ENCODE measurements around the gene SLCO3A1. TPM values are rescaled to one million over a fixed set of nuclear protein-coding genes. Genes with fewer than 3 reads are reported as not detected.

SLCO3A1 gene
- total RNA-seq, 1 donor from 2014 or later = 42.5 TPM

- no peaks in the 10 kb centered on the region for H3K9me3 ChIP-seq
- H3K4me1 ChIP-seq = peaks cover 44% of the 10 kb centered on the region
- intact Hi-C loops (cut with DNase I) = no loop called here
- DNase-seq = no peak
- no peaks in the 10 kb centered on the region for H3K27me3 ChIP-seq (ENCODE audit: low read depth)
- no peak for ATAC-seq
- no peak for TF ChIP-seq CTCF (IDR thresholded peaks at IDR 0.05)
- no peak overlapping the region for H3K4me3 ChIP-seq
- no peak overlapping the region for H3K27ac ChIP-seq
- no peaks in the 10 kb centered on the region for H3K36me3 ChIP-seq
Observed at GRCh38 chr15:91936182-91936775, 82.8 kb downstream of the SLCO3A1 start.

- H3K36me3 ChIP-seq = no peaks in the 10 kb centered on the region
- TF ChIP-seq CTCF (IDR thresholded peaks at IDR 0.05) = no peak
- no peak for ATAC-seq
Observed at GRCh38 chr15:91936927-91937326, 83.4 kb downstream of the SLCO3A1 start.

GRCh38 chr15:91938136-91938535 is 84.6 kb downstream of the SLCO3A1 start:
- Histone ChIP-seq H3K4me3 (no peak overlapping the region), H3K27me3 (ENCODE audit: low read depth) (no peaks in the 10 kb centered on the region), H3K27ac (no peak overlapping the region), H3K36me3 (no peaks in the 10 kb centered on the region), H3K9me3 (no peaks in the 10 kb centered on the region), H3K4me1 (peaks cover 62% of the 10 kb centered on the region)
- intact Hi-C loops (cut with DNase I) = no loop called here
- ATAC-seq (no peak), DNase-seq (no peak)
- TF ChIP-seq CTCF (IDR thresholded peaks at IDR 0.05) = no peak

More at GRCh38 chr15:91936927-91937326, 83.4 kb downstream of the SLCO3A1 start:
- no peak for DNase-seq
- Histone ChIP-seq H3K4me1 (peaks cover 50% of the 10 kb centered on the region), H3K27ac (no peak overlapping the region), H3K4me3 (no peak overlapping the region), H3K9me3 (no peaks in the 10 kb centered on the region), H3K27me3 (ENCODE audit: low read depth) (no peaks in the 10 kb centered on the region)
- intact Hi-C loops (cut with DNase I) = no loop called here

- H3K27ac ChIP-seq = peak overlapping the region; percentile 83
- H3K4me1 ChIP-seq = peaks cover 75% of the 10 kb centered on the region
- H3K36me3 ChIP-seq = no peaks in the 10 kb centered on the region
- DNase-seq (no peak), ATAC-seq (peak in 1 of 2 donors; percentile 30)
- TF ChIP-seq CTCF (IDR thresholded peaks at IDR 0.05) = no peak
- no peaks in the 10 kb centered on the region for H3K27me3 ChIP-seq (ENCODE audit: low read depth)
- H3K4me3 ChIP-seq = no peak overlapping the region
- intact Hi-C loops (cut with DNase I) = no loop called here
- H3K9me3 ChIP-seq = no peaks in the 10 kb centered on the region
Observed at GRCh38 chr15:91939403-91939831, 85.9 kb downstream of the SLCO3A1 start.

GRCh38 chr15:91940496-91941381 is 87.2 kb downstream of the SLCO3A1 start:
- Histone ChIP-seq H3K9me3 (no peaks in the 10 kb centered on the region), H3K27ac (peak overlapping the region; percentile 83), H3K4me3 (no peak overlapping the region), H3K4me1 (peaks cover 86% of the 10 kb centered on the region), H3K27me3 (ENCODE audit: low read depth) (no peaks in the 10 kb centered on the region), H3K36me3 (no peaks in the 10 kb centered on the region)
- ATAC-seq (peak; percentile 65 to 67), DNase-seq (peak; percentile 69)
- intact Hi-C loops (cut with DNase I) = no loop called here
- no peak for TF ChIP-seq CTCF (IDR thresholded peaks at IDR 0.05)
